WTC11 (cell line): Measurements from ENCODE around the gene FBXO47. TPM values are rescaled to one million over a fixed set of nuclear protein-coding genes. Genes with fewer than 3 reads are reported as not detected.

Experiments
- microRNA-seq: library from miRNA; unstranded; fragments of <30 nt; microRNA quantifications from one replicate; pipeline ENCODE4 v1.2.0, GENCODE V29; 2022; ENCODE audit warnings: borderline number of aligned reads
- total RNA-seq: library from RNA; stranded (reverse); gene quantifications from 3 replicates; pipeline ENCODE4 v1.2.3, GENCODE V29; 2021

The FBXO47 gene
- total RNA-seq, 1 experiment from 2014 or later = not detected

Small RNA genes lying within 50 kb of the gene (microRNA-seq; reads per million reads assigned to microRNA genes)
- gene MIR6779 = not detected

Other genes with a start within 250 kb of the FBXO47 start
- gene CISD3, start 237.1 kb downstream of the FBXO47 start, total RNA-seq = 12.1 to 15.7 TPM (median 15.6 TPM) in 3 replicates
- 102 to 111 TPM (median 104 TPM) in 3 replicates for gene PCGF2, start 219.1 kb downstream of the FBXO47 start, total RNA-seq
- 266 to 273 TPM (median 266 TPM) in 3 replicates for gene PSMB3, start 214.7 kb downstream of the FBXO47 start, total RNA-seq
- gene PIP4K2B, start 167.8 kb downstream of the FBXO47 start, total RNA-seq = 54.0 to 61.9 TPM (median 57.3 TPM) in 3 replicates
- 16.1 to 17.3 TPM (median 17.1 TPM) in 3 replicates for gene CWC25, start 142.1 kb downstream of the FBXO47 start, total RNA-seq
- 1,832 to 2,028 TPM (median 1,945 TPM) in 3 replicates for gene RPL23, start 113.7 kb downstream of the FBXO47 start, total RNA-seq
- 126 to 139 TPM (median 128 TPM) in 3 replicates for gene LASP1, start 97.3 kb downstream of the FBXO47 start, total RNA-seq
- gene PLXDC1, start 184.2 kb upstream of the FBXO47 start, total RNA-seq = 4.1 to 5.4 TPM (median 4.1 TPM) in 3 replicates
- gene ARL5C, start 198.8 kb upstream of the FBXO47 start, total RNA-seq = not detected in 3 replicates
- gene CACNB1, start 230.3 kb upstream of the FBXO47 start, total RNA-seq = 11.2 to 17.0 TPM (median 11.9 TPM) in 3 replicates
- 1,970 to 2,019 TPM (median 2,012 TPM) in 3 replicates for gene RPL19, start 232.9 kb upstream of the FBXO47 start, total RNA-seq